ENCODE data around the gene SVIL.
"Not testable (repeated sequence)": the region's sequence is repeated elsewhere in the genome, so short reads cannot be mapped to it uniquely, and the experiment has no call there.

DNA sequence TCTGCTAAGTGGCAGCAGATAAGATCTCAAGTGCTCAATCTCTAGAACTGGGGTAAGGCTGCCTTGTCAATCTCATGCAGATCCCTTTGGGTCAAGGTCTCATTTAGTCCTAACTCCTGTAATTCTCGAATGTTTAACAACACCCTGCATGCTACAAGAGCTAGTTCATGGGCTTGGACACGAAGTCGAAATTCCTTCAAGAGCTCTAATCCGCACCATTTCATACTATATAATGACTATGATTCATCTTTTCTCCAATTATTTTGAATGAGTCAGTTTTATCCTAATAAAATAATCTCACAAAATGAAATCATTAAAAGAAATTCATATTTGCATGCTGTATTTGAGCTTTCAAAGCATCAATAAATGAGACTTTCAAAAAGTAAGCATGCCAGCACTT is 119.7 kb downstream of the SVIL start:
- TF ChIP-seq YY1 (IDR thresholded peaks at IDR 0.05); RAD21 (IDR thresholded peaks at IDR 0.05); EGR1 (IDR thresholded peaks at IDR 0.05; ENCODE audit: low read depth in 2 of 2); RXRA (IDR thresholded peaks at IDR 0.05): not testable (repeated sequence)
- TF ChIP-seq, protein P1, sequence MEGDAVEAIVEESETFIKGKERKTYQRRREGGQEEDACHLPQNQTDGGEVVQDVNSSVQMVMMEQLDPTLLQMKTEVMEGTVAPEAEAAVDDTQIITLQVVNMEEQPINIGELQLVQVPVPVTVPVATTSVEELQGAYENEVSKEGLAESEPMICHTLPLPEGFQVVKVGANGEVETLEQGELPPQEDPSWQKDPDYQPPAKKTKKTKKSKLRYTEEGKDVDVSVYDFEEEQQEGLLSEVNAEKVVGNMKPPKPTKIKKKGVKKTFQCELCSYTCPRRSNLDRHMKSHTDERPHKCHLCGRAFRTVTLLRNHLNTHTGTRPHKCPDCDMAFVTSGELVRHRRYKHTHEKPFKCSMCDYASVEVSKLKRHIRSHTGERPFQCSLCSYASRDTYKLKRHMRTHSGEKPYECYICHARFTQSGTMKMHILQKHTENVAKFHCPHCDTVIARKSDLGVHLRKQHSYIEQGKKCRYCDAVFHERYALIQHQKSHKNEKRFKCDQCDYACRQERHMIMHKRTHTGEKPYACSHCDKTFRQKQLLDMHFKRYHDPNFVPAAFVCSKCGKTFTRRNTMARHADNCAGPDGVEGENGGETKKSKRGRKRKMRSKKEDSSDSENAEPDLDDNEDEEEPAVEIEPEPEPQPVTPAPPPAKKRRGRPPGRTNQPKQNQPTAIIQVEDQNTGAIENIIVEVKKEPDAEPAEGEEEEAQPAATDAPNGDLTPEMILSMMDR (IDR thresholded peaks at IDR 0.05; ENCODE audit: low read depth, low read length, missing input control): not testable (repeated sequence)
- TF ChIP-seq, protein P2, sequence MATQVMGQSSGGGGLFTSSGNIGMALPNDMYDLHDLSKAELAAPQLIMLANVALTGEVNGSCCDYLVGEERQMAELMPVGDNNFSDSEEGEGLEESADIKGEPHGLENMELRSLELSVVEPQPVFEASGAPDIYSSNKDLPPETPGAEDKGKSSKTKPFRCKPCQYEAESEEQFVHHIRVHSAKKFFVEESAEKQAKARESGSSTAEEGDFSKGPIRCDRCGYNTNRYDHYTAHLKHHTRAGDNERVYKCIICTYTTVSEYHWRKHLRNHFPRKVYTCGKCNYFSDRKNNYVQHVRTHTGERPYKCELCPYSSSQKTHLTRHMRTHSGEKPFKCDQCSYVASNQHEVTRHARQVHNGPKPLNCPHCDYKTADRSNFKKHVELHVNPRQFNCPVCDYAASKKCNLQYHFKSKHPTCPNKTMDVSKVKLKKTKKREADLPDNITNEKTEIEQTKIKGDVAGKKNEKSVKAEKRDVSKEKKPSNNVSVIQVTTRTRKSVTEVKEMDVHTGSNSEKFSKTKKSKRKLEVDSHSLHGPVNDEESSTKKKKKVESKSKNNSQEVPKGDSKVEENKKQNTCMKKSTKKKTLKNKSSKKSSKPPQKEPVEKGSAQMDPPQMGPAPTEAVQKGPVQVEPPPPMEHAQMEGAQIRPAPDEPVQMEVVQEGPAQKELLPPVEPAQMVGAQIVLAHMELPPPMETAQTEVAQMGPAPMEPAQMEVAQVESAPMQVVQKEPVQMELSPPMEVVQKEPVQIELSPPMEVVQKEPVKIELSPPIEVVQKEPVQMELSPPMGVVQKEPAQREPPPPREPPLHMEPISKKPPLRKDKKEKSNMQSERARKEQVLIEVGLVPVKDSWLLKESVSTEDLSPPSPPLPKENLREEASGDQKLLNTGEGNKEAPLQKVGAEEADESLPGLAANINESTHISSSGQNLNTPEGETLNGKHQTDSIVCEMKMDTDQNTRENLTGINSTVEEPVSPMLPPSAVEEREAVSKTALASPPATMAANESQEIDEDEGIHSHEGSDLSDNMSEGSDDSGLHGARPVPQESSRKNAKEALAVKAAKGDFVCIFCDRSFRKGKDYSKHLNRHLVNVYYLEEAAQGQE (IDR thresholded peaks at IDR 0.05): not testable (repeated sequence)
- TF ChIP-seq, protein P3, sequence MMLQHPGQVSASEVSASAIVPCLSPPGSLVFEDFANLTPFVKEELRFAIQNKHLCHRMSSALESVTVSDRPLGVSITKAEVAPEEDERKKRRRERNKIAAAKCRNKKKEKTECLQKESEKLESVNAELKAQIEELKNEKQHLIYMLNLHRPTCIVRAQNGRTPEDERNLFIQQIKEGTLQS (IDR thresholded peaks at IDR 0.05): not testable (repeated sequence)
